Measurements from ENCODE around the gene PPM1L.
A peak's percentile ranks its signal among the peaks of the same experiment; 100 is the strongest.

Gene PPM1L

DNA sequence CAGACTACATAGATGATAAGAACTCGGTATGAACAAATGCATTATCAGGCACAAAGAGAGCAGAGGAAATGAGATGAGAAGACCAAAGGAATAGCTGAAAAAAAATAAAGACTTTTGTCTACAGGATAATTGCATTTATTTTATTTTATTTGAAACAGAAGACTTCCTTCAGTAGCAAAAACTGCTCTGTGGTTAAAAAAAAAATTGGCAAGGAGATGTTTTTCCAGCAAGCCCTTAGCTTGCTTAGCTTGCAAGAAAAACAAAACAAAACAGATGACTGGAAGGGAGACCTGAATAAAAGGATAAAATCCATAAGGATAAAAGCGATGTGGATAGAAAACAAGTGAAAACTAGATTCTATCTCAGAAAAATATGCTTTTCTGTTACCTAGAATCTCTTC, 9.1 kb upstream of the PPM1L start:
- H3K36me3 ChIP-seq (ENCODE audit: insufficient read depth, low read length), result no peaks in the 10 kb centered on the region
- no peaks in the 10 kb centered on the region for H3K9me3 ChIP-seq (ENCODE audit: low read length)
- H3K27ac ChIP-seq (ENCODE audit: low read depth, low read length), result no peak overlapping the region
- H3K9ac ChIP-seq (ENCODE audit: low read length), result no peak overlapping the region
- H3K4me3 ChIP-seq (ENCODE audit: low read depth in 1 of 2, low read length in 2 of 2), result no peak overlapping the region
- no peaks in the 10 kb centered on the region for H3K27me3 ChIP-seq (ENCODE audit: control insufficient read depth in 1 of 2, insufficient read depth in 2 of 2, low read length in 2 of 2)
- H3K4me1 ChIP-seq (ENCODE audit: insufficient read depth, low read length), result peaks cover 13% of the 10 kb centered on the region

DNA sequence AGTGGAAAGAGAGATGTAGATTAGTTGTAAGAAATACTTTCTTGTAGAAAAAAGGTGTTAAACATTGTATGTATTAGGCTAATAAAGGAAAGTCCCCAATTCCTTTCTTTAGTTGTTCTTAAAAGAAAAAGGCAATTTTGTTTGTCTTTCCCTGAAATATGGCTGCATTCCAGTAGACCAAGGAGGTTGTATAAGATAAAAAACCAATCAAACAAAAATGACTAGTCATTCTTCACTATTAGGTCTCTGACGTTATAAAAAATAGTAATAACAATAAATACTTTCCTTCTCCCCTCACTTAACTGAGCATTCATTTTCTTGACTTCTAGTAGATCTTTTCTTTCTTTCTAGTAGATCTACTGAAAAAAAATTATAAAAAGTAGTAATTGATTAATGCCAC, 8.6 kb upstream of the PPM1L start:
- Histone ChIP-seq H3K9ac (ENCODE audit: low read length) (no peak overlapping the region), H3K9me3 (ENCODE audit: low read length) (no peaks in the 10 kb centered on the region), H3K27ac (ENCODE audit: low read depth, low read length) (no peak overlapping the region), H3K4me3 (ENCODE audit: low read depth in 1 of 2, low read length in 2 of 2) (no peak overlapping the region), H3K36me3 (ENCODE audit: insufficient read depth, low read length) (no peaks in the 10 kb centered on the region), H3K4me1 (ENCODE audit: insufficient read depth, low read length) (peaks cover 13% of the 10 kb centered on the region), H3K27me3 (ENCODE audit: control insufficient read depth in 1 of 2, insufficient read depth in 2 of 2, low read length in 2 of 2) (no peaks in the 10 kb centered on the region)

DNA sequence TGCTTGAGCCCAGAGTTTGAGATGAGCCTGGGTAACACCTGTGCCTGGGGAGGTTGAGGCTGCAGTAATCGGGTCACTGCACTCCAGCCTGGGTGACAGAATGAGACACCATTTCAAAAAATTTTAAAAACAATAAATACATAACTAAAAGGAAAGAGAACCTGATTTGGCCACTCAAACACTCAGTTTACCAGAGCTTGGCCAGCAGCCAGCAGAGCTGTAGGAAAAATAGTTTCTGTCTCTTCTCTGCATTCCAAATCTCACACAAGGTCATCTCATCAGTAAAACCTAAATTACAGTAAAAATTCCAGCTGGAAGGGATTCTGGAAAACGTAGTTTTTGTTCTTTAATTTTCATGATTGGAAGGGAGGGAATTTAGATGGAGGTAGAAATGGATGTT, 7.8 kb upstream of the PPM1L start:
- no peak overlapping the region for H3K4me3 ChIP-seq (ENCODE audit: low read depth in 1 of 2, low read length in 2 of 2)
- no peaks in the 10 kb centered on the region for H3K36me3 ChIP-seq (ENCODE audit: insufficient read depth, low read length)
- no peaks in the 10 kb centered on the region for H3K27me3 ChIP-seq (ENCODE audit: control insufficient read depth in 1 of 2, insufficient read depth in 2 of 2, low read length in 2 of 2)
- H3K4me1 ChIP-seq (ENCODE audit: insufficient read depth, low read length), result peaks cover 13% of the 10 kb centered on the region
- no peaks in the 10 kb centered on the region for H3K9me3 ChIP-seq (ENCODE audit: low read length)
- no peak overlapping the region for H3K27ac ChIP-seq (ENCODE audit: low read depth, low read length)
- no peak overlapping the region for H3K9ac ChIP-seq (ENCODE audit: low read length)

DNA sequence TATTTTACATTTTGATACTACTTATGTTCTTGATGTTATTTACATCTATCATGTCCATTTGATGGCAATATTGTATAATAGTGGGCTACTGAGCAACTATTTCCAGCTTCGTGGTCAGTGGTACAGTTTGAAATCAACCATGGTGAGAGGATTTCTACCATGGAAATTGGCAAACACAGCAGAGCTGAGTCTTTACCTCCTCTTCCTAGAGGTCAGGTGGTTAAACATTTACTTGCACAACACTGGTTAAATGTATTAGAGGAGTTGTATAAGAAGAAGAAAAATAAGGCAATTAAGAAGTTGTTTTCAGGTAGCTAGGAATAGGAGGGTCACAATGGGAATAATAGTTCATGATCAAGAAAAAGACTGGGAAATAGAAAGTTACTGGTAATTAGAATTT, 7.2 kb upstream of the PPM1L start:
- H3K27ac ChIP-seq (ENCODE audit: low read depth, low read length), result no peak overlapping the region
- H3K9ac ChIP-seq (ENCODE audit: low read length), result no peak overlapping the region
- no peak overlapping the region for H3K4me3 ChIP-seq (ENCODE audit: low read depth in 1 of 2, low read length in 2 of 2)
- H3K36me3 ChIP-seq (ENCODE audit: insufficient read depth, low read length), result no peaks in the 10 kb centered on the region
- H3K9me3 ChIP-seq (ENCODE audit: low read length), result no peaks in the 10 kb centered on the region
- H3K27me3 ChIP-seq (ENCODE audit: control insufficient read depth in 1 of 2, insufficient read depth in 2 of 2, low read length in 2 of 2), result no peaks in the 10 kb centered on the region
- H3K4me1 ChIP-seq (ENCODE audit: insufficient read depth, low read length), result peaks cover 18% of the 10 kb centered on the region

DNA sequence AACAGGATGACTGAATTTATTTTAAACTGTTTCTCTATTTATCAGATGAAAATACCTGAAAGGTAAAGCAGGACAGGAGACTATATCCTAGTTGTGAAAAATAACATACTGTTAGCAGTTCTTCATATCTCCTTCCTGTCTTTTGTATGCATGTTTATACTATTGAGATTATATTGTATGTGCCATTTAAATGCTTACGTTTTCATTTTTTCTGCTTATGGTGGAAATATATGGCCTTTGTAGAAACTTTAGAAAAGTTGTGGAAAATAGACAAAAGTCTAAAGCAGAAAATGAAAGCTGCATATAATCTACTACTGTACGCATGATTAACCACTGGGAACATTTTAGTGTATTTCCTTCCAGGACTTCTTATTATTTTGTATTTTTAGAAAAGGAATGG, 2.1 kb upstream of the PPM1L start:
- Histone ChIP-seq H3K4me1 (ENCODE audit: insufficient read depth, low read length) (peaks cover 22% of the 10 kb centered on the region), H3K36me3 (ENCODE audit: insufficient read depth, low read length) (no peaks in the 10 kb centered on the region), H3K4me3 (ENCODE audit: low read depth in 1 of 2, low read length in 2 of 2) (peak overlapping the region; percentile 55 to 98), H3K27ac (ENCODE audit: low read depth, low read length) (peak overlapping the region; percentile 90), H3K9ac (ENCODE audit: low read length) (peak overlapping the region; percentile 65), H3K27me3 (ENCODE audit: control insufficient read depth in 1 of 2, insufficient read depth in 2 of 2, low read length in 2 of 2) (no peaks in the 10 kb centered on the region), H3K9me3 (ENCODE audit: low read length) (no peaks in the 10 kb centered on the region)

DNA sequence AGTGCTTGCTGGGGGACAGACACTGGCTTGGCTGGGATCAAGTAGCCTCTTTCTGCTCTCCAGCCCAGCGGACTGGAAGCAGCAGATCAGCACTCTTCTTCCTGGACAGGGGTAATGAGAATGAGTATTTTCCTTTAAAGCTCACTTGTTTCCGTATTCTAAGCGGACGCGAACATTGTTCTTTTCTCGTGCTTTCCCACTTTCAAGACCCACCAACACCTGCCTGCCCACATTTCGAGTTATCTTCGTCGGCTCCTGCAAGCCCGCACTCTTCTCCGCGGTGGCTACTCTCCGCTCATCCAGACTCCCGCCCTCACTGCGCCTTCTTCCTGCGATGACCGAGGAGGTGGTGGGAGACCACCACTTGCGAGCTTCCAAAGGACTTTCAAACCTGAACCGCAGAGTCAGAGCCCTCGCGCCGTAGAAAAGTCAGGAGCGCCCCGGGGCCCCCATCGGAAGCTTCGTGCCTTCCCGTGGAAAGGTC, 1.6 kb upstream of the PPM1L start:
- H3K4me1 ChIP-seq (ENCODE audit: insufficient read depth, low read length), result peaks cover 25% of the 10 kb centered on the region
- peak overlapping the region; percentile 65 for H3K9ac ChIP-seq (ENCODE audit: low read length)
- H3K27ac ChIP-seq (ENCODE audit: low read depth, low read length), result peak overlapping the region; percentile 90
- no peaks in the 10 kb centered on the region for H3K36me3 ChIP-seq (ENCODE audit: insufficient read depth, low read length)
- H3K27me3 ChIP-seq (ENCODE audit: control insufficient read depth in 1 of 2, insufficient read depth in 2 of 2, low read length in 2 of 2), result no peaks in the 10 kb centered on the region
- H3K4me3 ChIP-seq (ENCODE audit: low read depth in 1 of 2, low read length in 2 of 2), result peak overlapping the region; percentile 55 to 98
- H3K9me3 ChIP-seq (ENCODE audit: low read length), result no peaks in the 10 kb centered on the region

DNA sequence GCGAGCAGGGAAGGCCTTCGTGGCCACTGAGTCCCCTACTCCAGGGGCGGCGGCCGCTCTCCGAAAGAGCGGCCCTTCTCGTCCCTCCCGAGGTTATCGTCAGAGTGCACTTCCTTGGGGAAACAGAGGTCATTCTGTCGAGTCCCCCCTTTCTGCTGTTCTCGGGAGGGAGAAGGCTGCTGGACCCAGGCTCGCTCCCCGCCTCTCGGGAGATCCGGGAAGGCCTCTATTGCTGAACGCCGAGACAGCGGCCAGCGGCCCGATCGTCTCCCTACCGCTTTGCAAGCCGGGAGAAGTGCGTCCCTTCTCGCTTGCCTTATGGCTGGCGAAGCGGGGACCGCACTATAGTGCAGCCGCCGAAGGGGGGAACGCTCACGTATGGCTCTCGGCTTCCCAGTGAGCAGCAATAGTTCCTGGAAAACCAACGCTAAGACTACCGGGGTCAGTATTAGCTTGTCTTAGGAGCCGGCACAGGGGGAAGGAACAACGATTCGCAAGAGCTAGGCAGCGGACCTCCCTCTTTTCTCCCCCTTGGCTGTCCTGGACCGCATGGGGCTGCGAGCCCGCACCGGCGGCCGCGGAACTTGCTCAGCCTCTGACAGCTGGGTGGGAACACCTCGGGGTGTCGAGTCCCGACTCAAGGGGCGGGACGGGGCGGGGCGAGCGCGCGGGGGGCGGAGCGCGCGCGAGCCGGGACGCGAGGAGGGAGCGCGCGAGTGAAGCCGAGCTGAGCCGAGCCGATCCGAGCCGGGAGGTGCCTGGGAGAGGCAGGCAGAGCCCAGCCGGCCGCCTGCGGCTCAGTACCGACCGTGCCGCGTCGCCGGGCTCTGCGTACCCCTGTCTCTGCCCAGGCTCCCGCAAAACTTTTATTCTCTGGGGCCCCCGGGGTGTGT, 930 bp upstream of the PPM1L start:
- no peaks in the 10 kb centered on the region for H3K9me3 ChIP-seq (ENCODE audit: low read length)
- H3K4me1 ChIP-seq (ENCODE audit: insufficient read depth, low read length), result peaks cover 26% of the 10 kb centered on the region
- H3K27ac ChIP-seq (ENCODE audit: low read depth, low read length), result peak overlapping the region; percentile 90
- no peaks in the 10 kb centered on the region for H3K36me3 ChIP-seq (ENCODE audit: insufficient read depth, low read length)
- H3K4me3 ChIP-seq (ENCODE audit: low read depth in 1 of 2, low read length in 2 of 2), result peak overlapping the region; percentile 88 to 98
- H3K27me3 ChIP-seq (ENCODE audit: control insufficient read depth in 1 of 2, insufficient read depth in 2 of 2, low read length in 2 of 2), result no peaks in the 10 kb centered on the region
- peak overlapping the region; percentile 65 for H3K9ac ChIP-seq (ENCODE audit: low read length)

DNA sequence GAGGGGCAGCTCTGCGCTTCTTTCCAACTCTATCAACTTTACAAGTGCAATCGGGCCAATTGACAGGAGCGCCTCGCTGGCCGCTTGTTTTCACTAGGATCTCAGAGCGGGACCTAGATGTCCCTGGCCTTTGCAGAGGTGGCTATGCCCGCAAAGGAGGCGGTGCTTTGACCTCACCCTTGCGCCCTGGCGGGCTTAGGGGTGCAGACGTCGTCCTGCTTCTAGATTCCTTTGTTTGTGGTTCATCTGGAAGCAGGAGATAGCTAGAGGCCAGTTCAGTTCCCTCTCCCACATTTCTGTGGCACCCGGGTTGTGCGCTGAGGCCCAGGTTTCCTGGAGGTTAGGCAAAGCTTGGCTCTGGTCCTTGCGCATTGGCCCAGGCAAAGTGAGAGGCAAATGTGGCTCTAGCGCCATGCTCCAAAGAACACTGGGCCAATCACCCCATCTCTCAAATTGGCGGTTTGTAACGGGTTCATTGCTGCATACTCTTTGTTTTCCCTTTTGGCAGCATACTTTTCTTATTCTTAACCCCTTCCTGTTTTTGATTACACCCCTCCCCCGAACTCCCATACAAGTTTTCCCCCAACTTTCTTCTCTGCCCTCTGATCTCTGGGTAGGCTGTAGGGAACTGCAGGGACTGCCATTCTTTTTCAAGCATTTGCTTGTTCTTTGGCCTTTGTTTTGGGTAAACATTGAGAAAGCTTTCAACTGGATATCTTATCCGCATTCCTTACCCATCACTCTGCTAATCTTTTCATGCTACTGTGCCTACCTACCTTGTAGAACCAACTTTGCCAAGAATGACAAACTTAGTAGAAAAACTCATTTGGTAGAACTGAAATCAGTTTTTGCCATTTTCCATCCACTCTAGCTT, 1.4 kb downstream of the PPM1L start:
- H3K27ac ChIP-seq (ENCODE audit: low read depth, low read length), result peak overlapping the region; percentile 90

DNA sequence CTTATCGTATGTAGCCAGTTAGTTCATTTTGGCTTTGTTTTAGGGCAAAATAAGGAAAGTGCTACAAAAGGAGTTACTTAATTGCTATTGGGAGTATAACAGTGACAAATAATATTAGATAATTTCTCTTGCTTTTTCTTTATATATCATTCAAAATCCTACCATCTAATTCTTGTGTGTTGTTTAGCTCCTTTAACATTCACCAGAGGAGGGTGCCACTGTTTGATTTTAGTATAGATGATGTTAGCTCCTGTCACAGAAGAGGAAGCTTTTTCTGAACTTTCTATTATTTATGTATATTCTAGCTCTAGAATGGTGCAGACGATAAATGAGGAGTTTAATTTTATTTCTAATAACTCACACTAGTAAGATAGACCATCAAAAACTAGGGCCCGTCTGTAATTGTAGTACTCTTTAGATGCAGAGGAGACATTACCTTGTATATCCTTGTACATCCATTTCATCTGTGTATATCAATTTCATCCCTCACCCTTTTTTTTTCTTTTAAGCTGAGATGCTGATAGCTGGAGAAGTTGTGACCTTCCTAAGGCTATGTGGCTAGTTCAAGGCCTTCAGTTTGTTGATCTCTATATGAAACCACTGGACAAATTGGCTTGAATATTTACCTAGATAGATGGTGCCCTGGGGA, 3.0 kb downstream of the PPM1L start:
- no peak overlapping the region for H3K27ac ChIP-seq (ENCODE audit: low read depth, low read length)
- H3K9me3 ChIP-seq (ENCODE audit: low read length), result no peaks in the 10 kb centered on the region
- no peaks in the 10 kb centered on the region for H3K27me3 ChIP-seq (ENCODE audit: control insufficient read depth in 1 of 2, insufficient read depth in 2 of 2, low read length in 2 of 2)
- H3K4me1 ChIP-seq (ENCODE audit: insufficient read depth, low read length), result peaks cover 25% of the 10 kb centered on the region
- H3K36me3 ChIP-seq (ENCODE audit: insufficient read depth, low read length), result no peaks in the 10 kb centered on the region
- no peak overlapping the region for H3K9ac ChIP-seq (ENCODE audit: low read length)
- no peak overlapping the region for H3K4me3 ChIP-seq (ENCODE audit: low read depth in 1 of 2, low read length in 2 of 2)

More for the DNA sequence above, 1.4 kb downstream of the PPM1L start:
- Histone ChIP-seq H3K36me3 (ENCODE audit: insufficient read depth, low read length) (no peaks in the 10 kb centered on the region), H3K4me3 (ENCODE audit: low read depth in 1 of 2, low read length in 2 of 2) (peak overlapping the region; percentile 88 to 98), H3K27me3 (ENCODE audit: control insufficient read depth in 1 of 2, insufficient read depth in 2 of 2, low read length in 2 of 2) (no peaks in the 10 kb centered on the region), H3K4me1 (ENCODE audit: insufficient read depth, low read length) (peaks cover 33% of the 10 kb centered on the region), H3K9me3 (ENCODE audit: low read length) (no peaks in the 10 kb centered on the region), H3K9ac (ENCODE audit: low read length) (no peak overlapping the region)

DNA sequence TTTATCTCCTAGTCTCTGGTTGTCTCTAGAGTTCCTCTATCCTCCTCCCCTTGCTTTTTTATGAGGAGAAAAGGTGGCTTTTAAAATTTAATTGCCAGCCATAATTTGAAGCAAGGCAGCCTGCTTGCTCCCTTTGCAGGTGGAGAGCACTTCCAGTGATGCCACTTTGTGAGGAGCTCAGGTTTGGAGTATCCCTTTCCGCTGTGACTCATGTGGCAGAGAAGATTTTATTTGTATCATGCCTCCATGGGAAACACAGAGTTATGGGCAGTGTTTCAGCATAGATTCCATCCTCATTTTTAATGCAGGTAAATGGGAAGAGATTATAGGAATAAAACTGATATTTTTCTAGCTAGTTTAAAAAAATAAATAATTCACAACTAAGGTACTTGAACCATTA, 7.0 kb downstream of the PPM1L start:
- Histone ChIP-seq H3K36me3 (ENCODE audit: insufficient read depth, low read length) (no peaks in the 10 kb centered on the region), H3K9me3 (ENCODE audit: low read length) (no peaks in the 10 kb centered on the region), H3K27ac (ENCODE audit: low read depth, low read length) (no peak overlapping the region), H3K4me1 (ENCODE audit: insufficient read depth, low read length) (peaks cover 10% of the 10 kb centered on the region), H3K27me3 (ENCODE audit: control insufficient read depth in 1 of 2, insufficient read depth in 2 of 2, low read length in 2 of 2) (no peaks in the 10 kb centered on the region), H3K9ac (ENCODE audit: low read length) (no peak overlapping the region), H3K4me3 (ENCODE audit: low read depth in 1 of 2, low read length in 2 of 2) (no peak overlapping the region)

DNA sequence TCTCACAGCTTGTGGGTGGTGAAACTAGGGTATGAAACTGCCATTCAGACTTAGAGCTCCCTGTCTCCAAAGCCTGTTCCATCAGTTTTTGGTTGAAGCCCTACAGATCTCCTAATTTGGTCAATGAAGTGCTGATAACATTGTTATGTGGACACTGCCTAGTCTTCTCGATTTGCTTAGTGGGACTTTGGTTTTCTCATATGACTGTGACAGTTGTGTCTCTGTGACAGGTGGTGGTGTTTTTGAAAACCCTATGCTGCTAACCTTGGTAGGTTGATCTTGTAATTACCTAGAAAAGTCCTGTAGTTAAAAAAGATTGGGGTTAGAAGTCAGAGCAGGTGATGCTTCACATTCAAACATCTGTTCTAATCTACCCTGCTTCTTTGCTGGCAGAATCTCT, 9.2 kb downstream of the PPM1L start:
- H3K27me3 ChIP-seq (ENCODE audit: control insufficient read depth in 1 of 2, insufficient read depth in 2 of 2, low read length in 2 of 2), result no peaks in the 10 kb centered on the region

More for the DNA sequence above, 9.2 kb downstream of the PPM1L start:
- Histone ChIP-seq H3K4me1 (ENCODE audit: insufficient read depth, low read length) (peaks cover 6% of the 10 kb centered on the region), H3K9ac (ENCODE audit: low read length) (no peak overlapping the region), H3K4me3 (ENCODE audit: low read depth in 1 of 2, low read length in 2 of 2) (no peak overlapping the region), H3K9me3 (ENCODE audit: low read length) (no peaks in the 10 kb centered on the region), H3K27ac (ENCODE audit: low read depth, low read length) (no peak overlapping the region), H3K36me3 (ENCODE audit: insufficient read depth, low read length) (no peaks in the 10 kb centered on the region)
